GM19238 (cell line): ENCODE data around the gene WDR7.
"Not testable (repeated sequence)": the region's sequence is repeated elsewhere in the genome, so short reads cannot be mapped to it uniquely, and the experiment has no call there.

Experiments
- DNase-seq: peaks from one replicate; pipeline ENCODE4 v3.0.0; 2011; ENCODE audit warnings: low spot score; ENCODE audit not compliant: insufficient read length

WDR7 gene

GRCh38 chr18:56652802-56653201, 1.6 kb downstream of the WDR7 start:
- no peak for DNase-seq

- DNase-seq: not testable (repeated sequence)
These were observed 3.1 kb downstream of the WDR7 start for GRCh38 chr18:56654280-56654679.

- no peak for DNase-seq
These were observed 7.1 kb downstream of the WDR7 start for GRCh38 chr18:56658261-56658660.

GRCh38 chr18:56659111-56659510, 8.0 kb downstream of the WDR7 start:
- DNase-seq: no peak

GRCh38 chr18:56660655-56661054, 9.5 kb downstream of the WDR7 start:
- no peak for DNase-seq

GRCh38 chr18:56661360-56662062, 10.4 kb downstream of the WDR7 start:
- DNase-seq: no peak

- DNase-seq: no peak
These were observed 10.9 kb downstream of the WDR7 start for GRCh38 chr18:56662063-56662408.

GRCh38 chr18:56662502-56662901, 11.3 kb downstream of the WDR7 start:
- no peak for DNase-seq

- DNase-seq: no peak
These were observed 11.7 kb downstream of the WDR7 start for GRCh38 chr18:56662902-56663301.

- no peak for DNase-seq
These were observed 21.2 kb downstream of the WDR7 start for GRCh38 chr18:56672391-56672790.

GRCh38 chr18:56672981-56673380, 21.8 kb downstream of the WDR7 start:
- no peak for DNase-seq

- no peak for DNase-seq
These were observed 25.5 kb downstream of the WDR7 start for GRCh38 chr18:56676639-56677038.

GRCh38 chr18:56678836-56679565, 27.8 kb downstream of the WDR7 start:
- DNase-seq: no peak

GRCh38 chr18:56684277-56684676, 33.1 kb downstream of the WDR7 start:
- DNase-seq: no peak

- no peak for DNase-seq
These were observed 40.4 kb downstream of the WDR7 start for GRCh38 chr18:56691530-56691929.

- no peak for DNase-seq
These were observed 45.8 kb downstream of the WDR7 start for GRCh38 chr18:56696966-56697365.

GRCh38 chr18:56702946-56703345, 51.8 kb downstream of the WDR7 start:
- no peak for DNase-seq

- DNase-seq: peak; percentile 4
These were observed 58.3 kb downstream of the WDR7 start for GRCh38 chr18:56709463-56709862.

- no peak for DNase-seq
These were observed 60.7 kb downstream of the WDR7 start for GRCh38 chr18:56711708-56712445.

GRCh38 chr18:56712761-56713160, 61.6 kb downstream of the WDR7 start:
- no peak for DNase-seq

- no peak for DNase-seq
These were observed 64.0 kb downstream of the WDR7 start for GRCh38 chr18:56715121-56715520.

- no peak for DNase-seq
These were observed 65.6 kb downstream of the WDR7 start for GRCh38 chr18:56716692-56717146.
